Panc1 (cell line): Measurements from ENCODE around the gene HLCS. TPM values are rescaled to one million over a fixed set of nuclear protein-coding genes. Genes with fewer than 3 reads are reported as not detected.

ENCODE experiments used
- ATAC-seq: fragments of 200-7000 bp; cut with Tn5 transposase; 2 replicates; pipeline ENCODE4 v1.9.1; 2020; ENCODE audit warnings: mild to moderate bottlenecking, moderate library complexity
- BruUV-seq: library from RNA; stranded (reverse); fragments of 400-500 nt; replicated peaks from 2 replicates; lab custom pipeline; 2021; lab: Mats Ljungman, UMichigan
- CTCF ChIA-PET: fragments of 300-600 bp; sonication (Branson Sonifier 250); formaldehyde crosslinking; loops from one replicate; lab custom pipeline; 2022; ENCODE audit warnings: antibody characterized with exemption; lab: Charles Lee
- POLR2A ChIA-PET: fragments of 300-600 bp; sonication (Branson Sonifier 250); formaldehyde crosslinking; loops from one replicate; lab custom pipeline; 2022; ENCODE audit warnings: antibody characterized with exemption; lab: Charles Lee
- DNase-seq: peaks from one replicate; pipeline ENCODE4 v3.0.0-alpha.2; 2010; ENCODE audit warnings: low read depth, low spot score
- H3K27ac ChIP-seq: 2 replicates; pipeline ENCODE4 v1.5.1; 2011; ENCODE audit warnings: mild to moderate bottlenecking, low read length, inconsistent platforms
- H3K27me3 ChIP-seq: fragments of 200-500 bp; sonication (Bioruptor generic); 2 replicates; pipeline ENCODE4 v1.6.0; 2014; ENCODE audit warnings: low read length, inconsistent platforms; ENCODE audit not compliant: control insufficient read depth, insufficient read depth
- H3K36me3 ChIP-seq: fragments of 200-500 bp; sonication (Bioruptor generic); 2 replicates; pipeline ENCODE4 v1.5.1; 2014; ENCODE audit warnings: inconsistent platforms, mild to moderate bottlenecking, low read length, moderate library complexity; ENCODE audit not compliant: control insufficient read depth, insufficient read depth
- H3K4me1 ChIP-seq: 2 replicates; pipeline ENCODE4 v1.5.1; 2011; ENCODE audit warnings: inconsistent platforms, mild to moderate bottlenecking, low read length, moderate library complexity; ENCODE audit not compliant: control insufficient read depth, insufficient read depth
- H3K4me3 ChIP-seq, 2 experiments: 2 replicates each; pipeline ENCODE4 v1.5.1; 2011 to 2012; ENCODE audit warnings: low read depth in 2 of 2, low read length in 2 of 2, mild to moderate bottlenecking in 2 of 2, inconsistent platforms in 1 of 2, moderate library complexity in 1 of 2
- H3K9me3 ChIP-seq: fragments of 200-500 bp; sonication (Bioruptor generic); 2 replicates; pipeline ENCODE4 v1.5.1; 2014; ENCODE audit warnings: low read depth, mild to moderate bottlenecking, inconsistent platforms, low read length, moderate library complexity; ENCODE audit not compliant: control insufficient read depth, insufficient read depth
- POLR2AphosphoS5 ChIP-seq: IDR thresholded peaks from 2 replicates; pipeline ENCODE4 v1.6.1; 2012; ENCODE audit warnings: mild to moderate bottlenecking, low read depth, low read length, moderate library complexity
- SIN3A ChIP-seq: IDR thresholded peaks from 2 replicates; pipeline ENCODE4 v1.6.1; 2012; ENCODE audit warnings: low read depth, mild to moderate bottlenecking, low read length, moderate library complexity, borderline replicate concordance; ENCODE audit not compliant: insufficient read depth
- TCF7L2 ChIP-seq: IDR thresholded peaks from 2 replicates; pipeline ENCODE4 v1.6.1; 2011; ENCODE audit warnings: mild to moderate bottlenecking, low read depth, low read length, inconsistent platforms
- in situ Hi-C: cut with HindIII; loops from 2 replicates; pipeline ENCODE4 v1.10.0; 2016; ENCODE audit warnings: low sequenced_read_pairs, low pct_unique_long_range_greater_than_20kb
- intact Hi-C: fragments of 100-400 bp; cut with micrococcal nuclease; formaldehyde crosslinking; loops from one replicate; pipeline ENCODE4 v1.10.0; 2022; ENCODE audit not compliant: unreplicated experiment
- total RNA-seq: library from RNA; stranded (reverse); gene quantifications from one replicate; pipeline ENCODE4 v1.2.1, GENCODE V29; 2021; ENCODE audit not compliant: unreplicated experiment
- TF ChIP-seq, protein P1 (sequence below): fragments of 450-650 bp; IDR thresholded peaks from 2 replicates; pipeline ENCODE4 v1.5.1; 2017; ENCODE audit warnings: mild to moderate bottlenecking
- TF ChIP-seq, protein P2 (sequence below), 2 experiments: IDR thresholded peaks; 2 replicates each; pipeline ENCODE4 v1.6.1; 2011 to 2012; ENCODE audit warnings: low read depth in 2 of 2, control low read depth in 1 of 2, low read length in 1 of 2, mild to moderate bottlenecking in 1 of 2, moderate library complexity in 1 of 2; ENCODE audit not compliant: insufficient read depth in 1 of 2

HLCS gene
- total RNA-seq, 1 experiment from 2014 or later = 15.3 TPM

DNA sequence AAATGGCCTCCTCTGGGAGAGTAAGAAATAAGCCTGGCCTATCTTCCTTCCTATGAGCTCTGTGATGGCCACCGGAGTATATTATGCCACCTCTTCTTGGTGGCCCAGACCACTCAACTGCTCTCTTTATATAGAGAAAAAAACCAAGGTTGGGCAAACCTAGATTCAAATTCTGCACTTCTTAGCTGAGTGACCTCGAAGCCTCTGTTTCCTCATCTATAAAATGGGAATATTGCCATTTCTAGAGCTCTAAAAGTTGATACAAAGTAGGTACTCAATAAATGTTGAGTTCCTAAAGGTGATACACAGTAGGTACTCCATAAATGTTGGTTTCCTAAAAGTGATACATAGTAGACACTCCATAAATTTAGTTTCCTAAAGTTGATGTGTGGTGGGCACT is 120.7 kb downstream of the HLCS start:
- DNase-seq (no peak), ATAC-seq (no peak)
- intact Hi-C loops = loop anchor here (10.0 kb wide), 1 partner anchor 91 kb away; no protein-coding TSS in a partner anchor
- BruUV-seq = no TSS peak
- in situ Hi-C loops = no loop called here
- CTCF ChIA-PET = no interaction called here
- Histone ChIP-seq H3K4me3 (no peak overlapping the region), H3K27me3 (no peaks in the 10 kb centered on the region), H3K27ac (no peak overlapping the region), H3K9me3 (no peaks in the 10 kb centered on the region), H3K36me3 (no peaks in the 10 kb centered on the region), H3K4me1 (peaks cover 17% of the 10 kb centered on the region)
- TF ChIP-seq TCF7L2 (no peak), POLR2AphosphoS5 (no peak), SIN3A (no peak)
- TF ChIP-seq, protein P1, sequence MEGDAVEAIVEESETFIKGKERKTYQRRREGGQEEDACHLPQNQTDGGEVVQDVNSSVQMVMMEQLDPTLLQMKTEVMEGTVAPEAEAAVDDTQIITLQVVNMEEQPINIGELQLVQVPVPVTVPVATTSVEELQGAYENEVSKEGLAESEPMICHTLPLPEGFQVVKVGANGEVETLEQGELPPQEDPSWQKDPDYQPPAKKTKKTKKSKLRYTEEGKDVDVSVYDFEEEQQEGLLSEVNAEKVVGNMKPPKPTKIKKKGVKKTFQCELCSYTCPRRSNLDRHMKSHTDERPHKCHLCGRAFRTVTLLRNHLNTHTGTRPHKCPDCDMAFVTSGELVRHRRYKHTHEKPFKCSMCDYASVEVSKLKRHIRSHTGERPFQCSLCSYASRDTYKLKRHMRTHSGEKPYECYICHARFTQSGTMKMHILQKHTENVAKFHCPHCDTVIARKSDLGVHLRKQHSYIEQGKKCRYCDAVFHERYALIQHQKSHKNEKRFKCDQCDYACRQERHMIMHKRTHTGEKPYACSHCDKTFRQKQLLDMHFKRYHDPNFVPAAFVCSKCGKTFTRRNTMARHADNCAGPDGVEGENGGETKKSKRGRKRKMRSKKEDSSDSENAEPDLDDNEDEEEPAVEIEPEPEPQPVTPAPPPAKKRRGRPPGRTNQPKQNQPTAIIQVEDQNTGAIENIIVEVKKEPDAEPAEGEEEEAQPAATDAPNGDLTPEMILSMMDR = no peak
- TF ChIP-seq, protein P2, sequence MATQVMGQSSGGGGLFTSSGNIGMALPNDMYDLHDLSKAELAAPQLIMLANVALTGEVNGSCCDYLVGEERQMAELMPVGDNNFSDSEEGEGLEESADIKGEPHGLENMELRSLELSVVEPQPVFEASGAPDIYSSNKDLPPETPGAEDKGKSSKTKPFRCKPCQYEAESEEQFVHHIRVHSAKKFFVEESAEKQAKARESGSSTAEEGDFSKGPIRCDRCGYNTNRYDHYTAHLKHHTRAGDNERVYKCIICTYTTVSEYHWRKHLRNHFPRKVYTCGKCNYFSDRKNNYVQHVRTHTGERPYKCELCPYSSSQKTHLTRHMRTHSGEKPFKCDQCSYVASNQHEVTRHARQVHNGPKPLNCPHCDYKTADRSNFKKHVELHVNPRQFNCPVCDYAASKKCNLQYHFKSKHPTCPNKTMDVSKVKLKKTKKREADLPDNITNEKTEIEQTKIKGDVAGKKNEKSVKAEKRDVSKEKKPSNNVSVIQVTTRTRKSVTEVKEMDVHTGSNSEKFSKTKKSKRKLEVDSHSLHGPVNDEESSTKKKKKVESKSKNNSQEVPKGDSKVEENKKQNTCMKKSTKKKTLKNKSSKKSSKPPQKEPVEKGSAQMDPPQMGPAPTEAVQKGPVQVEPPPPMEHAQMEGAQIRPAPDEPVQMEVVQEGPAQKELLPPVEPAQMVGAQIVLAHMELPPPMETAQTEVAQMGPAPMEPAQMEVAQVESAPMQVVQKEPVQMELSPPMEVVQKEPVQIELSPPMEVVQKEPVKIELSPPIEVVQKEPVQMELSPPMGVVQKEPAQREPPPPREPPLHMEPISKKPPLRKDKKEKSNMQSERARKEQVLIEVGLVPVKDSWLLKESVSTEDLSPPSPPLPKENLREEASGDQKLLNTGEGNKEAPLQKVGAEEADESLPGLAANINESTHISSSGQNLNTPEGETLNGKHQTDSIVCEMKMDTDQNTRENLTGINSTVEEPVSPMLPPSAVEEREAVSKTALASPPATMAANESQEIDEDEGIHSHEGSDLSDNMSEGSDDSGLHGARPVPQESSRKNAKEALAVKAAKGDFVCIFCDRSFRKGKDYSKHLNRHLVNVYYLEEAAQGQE (IDR thresholded peaks at IDR 0.05; ENCODE audit: insufficient read depth in 1 of 2, low read depth in 2 of 2, low read length in 1 of 2) = no peak
- POLR2A ChIA-PET = no interaction called here

DNA sequence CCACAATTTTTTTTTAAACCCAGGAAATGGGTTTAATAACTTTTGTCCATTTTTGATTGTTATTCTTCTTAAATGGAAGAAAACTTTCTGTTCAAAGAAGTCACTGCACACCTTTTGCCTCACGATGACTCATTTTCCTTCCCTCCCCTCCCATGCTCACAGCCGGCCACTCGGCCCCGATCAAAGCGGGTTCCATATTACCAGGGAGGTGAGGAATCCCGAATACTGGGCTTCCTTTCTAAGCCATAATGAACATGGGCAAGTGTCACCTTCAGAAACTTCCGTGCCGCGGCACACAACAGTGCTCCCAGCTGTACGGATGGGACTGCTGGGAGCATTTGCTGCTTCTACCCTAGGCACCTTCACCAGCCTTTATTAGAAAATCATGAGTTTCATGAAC is 121.4 kb downstream of the HLCS start:
- intact Hi-C loops = loop anchor here (10.0 kb wide), 1 partner anchor 90 kb away; no protein-coding TSS in a partner anchor
- ATAC-seq = no peak
- POLR2A ChIA-PET = no interaction called here
- BruUV-seq = no TSS peak
- in situ Hi-C loops = no loop called here
- no peak for DNase-seq
- peaks cover 17% of the 10 kb centered on the region for H3K4me1 ChIP-seq
- no peaks in the 10 kb centered on the region for H3K27me3 ChIP-seq
- no peaks in the 10 kb centered on the region for H3K9me3 ChIP-seq
- CTCF ChIA-PET = no interaction called here
- no peak overlapping the region for H3K4me3 ChIP-seq
- H3K27ac ChIP-seq = no peak overlapping the region
- TF ChIP-seq SIN3A (no peak), POLR2AphosphoS5 (no peak)
- TF ChIP-seq, protein P2 (IDR thresholded peaks at IDR 0.05; ENCODE audit: insufficient read depth in 1 of 2, low read depth in 2 of 2, low read length in 1 of 2) = no peak
- TF ChIP-seq, protein P1 = no peak
- no peaks in the 10 kb centered on the region for H3K36me3 ChIP-seq
